ENCODE measurements around the gene SAMD4A. TPM values are rescaled to one million over a fixed set of nuclear protein-coding genes. Genes with fewer than 3 reads are reported as not detected.

Gene SAMD4A
- total and polyA plus RNA-seq, 10 donors, result 2.3 to 31.0 (median 21.2) TPM

- DNase-seq, result no peak
- WGBS, 5 donors, result 80 to 95% (median 84%) methylated on average over 2 of the region's 2 CpGs
- Histone ChIP-seq H3K36me3 (peaks cover 0 to 18% (median 0%) of the 10 kb centered on the region in 6 donors), H3K9me3 (no peaks in the 10 kb centered on the region), H3K27me3 (replicated peaks in 1 of 7) (no peaks in the 10 kb centered on the region), H3K4me1 (peaks cover 3 to 20% (median 10%) of the 10 kb centered on the region in 6 donors), H3K27ac (no peak overlapping the region), H3K4me3 (no peak overlapping the region)
- TF ChIP-seq POLR2A (IDR thresholded peaks at IDR 0.05), result no peak
- TF ChIP-seq, protein P1, sequence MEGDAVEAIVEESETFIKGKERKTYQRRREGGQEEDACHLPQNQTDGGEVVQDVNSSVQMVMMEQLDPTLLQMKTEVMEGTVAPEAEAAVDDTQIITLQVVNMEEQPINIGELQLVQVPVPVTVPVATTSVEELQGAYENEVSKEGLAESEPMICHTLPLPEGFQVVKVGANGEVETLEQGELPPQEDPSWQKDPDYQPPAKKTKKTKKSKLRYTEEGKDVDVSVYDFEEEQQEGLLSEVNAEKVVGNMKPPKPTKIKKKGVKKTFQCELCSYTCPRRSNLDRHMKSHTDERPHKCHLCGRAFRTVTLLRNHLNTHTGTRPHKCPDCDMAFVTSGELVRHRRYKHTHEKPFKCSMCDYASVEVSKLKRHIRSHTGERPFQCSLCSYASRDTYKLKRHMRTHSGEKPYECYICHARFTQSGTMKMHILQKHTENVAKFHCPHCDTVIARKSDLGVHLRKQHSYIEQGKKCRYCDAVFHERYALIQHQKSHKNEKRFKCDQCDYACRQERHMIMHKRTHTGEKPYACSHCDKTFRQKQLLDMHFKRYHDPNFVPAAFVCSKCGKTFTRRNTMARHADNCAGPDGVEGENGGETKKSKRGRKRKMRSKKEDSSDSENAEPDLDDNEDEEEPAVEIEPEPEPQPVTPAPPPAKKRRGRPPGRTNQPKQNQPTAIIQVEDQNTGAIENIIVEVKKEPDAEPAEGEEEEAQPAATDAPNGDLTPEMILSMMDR (IDR thresholded peaks at IDR 0.05 in 8 of 11, conservative IDR thresholded peaks at IDR 0.05 in 3 of 11), result no peak
- no peak for TF ChIP-seq POLR2AphosphoS5 (IDR thresholded peaks at IDR 0.05)
- intact Hi-C loops (cut with DNase I; ENCODE audit: low total_unique reads), result no loop called here
Observed at GRCh38 chr14:54706769-54707168, 139.8 kb downstream of the SAMD4A start.

GRCh38 chr14:54708161-54708560 is 141.2 kb downstream of the SAMD4A start:
- Histone ChIP-seq H3K36me3 (peaks cover 0 to 6% (median 0%) of the 10 kb centered on the region in 6 donors), H3K4me1 (peaks cover 17 to 34% (median 24%) of the 10 kb centered on the region in 6 donors), H3K27me3 (replicated peaks in 1 of 7) (no peaks in the 10 kb centered on the region), H3K9me3 (no peaks in the 10 kb centered on the region), H3K27ac (no peak overlapping the region), H3K4me3 (no peak overlapping the region)
- intact Hi-C loops (cut with DNase I; ENCODE audit: low total_unique reads), result no loop called here
- TF ChIP-seq POLR2A (IDR thresholded peaks at IDR 0.05) (no peak), POLR2AphosphoS5 (IDR thresholded peaks at IDR 0.05) (no peak)
- TF ChIP-seq, protein P1 (IDR thresholded peaks at IDR 0.05 in 8 of 11, conservative IDR thresholded peaks at IDR 0.05 in 3 of 11), result no peak
- 82 to 94% (median 91%) methylated on average over 2 of the region's 2 CpGs for WGBS, 5 donors
- no peak for DNase-seq

DNA sequence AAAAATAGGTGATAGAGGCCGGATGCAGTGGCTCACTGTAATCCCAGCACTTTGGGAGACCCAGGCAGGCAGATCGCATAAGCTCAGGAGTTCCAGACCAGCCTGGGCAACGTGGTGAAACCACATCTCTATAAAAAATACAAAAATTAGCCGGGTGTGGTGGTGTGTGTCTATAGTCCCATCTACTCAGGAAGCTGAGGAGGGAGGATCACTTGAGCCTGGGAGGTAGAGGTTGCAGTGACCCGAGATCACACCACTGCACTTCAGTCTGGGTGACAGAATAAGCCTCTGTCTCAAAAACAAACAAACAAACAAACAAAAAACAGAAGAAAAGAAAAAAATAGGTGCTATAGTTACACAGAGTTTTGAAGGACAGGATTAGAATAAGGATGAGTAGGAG is 142.1 kb downstream of the SAMD4A start:
- H3K4me3 ChIP-seq, result no peak overlapping the region
- TF ChIP-seq POLR2A (IDR thresholded peaks at IDR 0.05) (no peak), POLR2AphosphoS5 (IDR thresholded peaks at IDR 0.05) (no peak)
- TF ChIP-seq, protein P1 (IDR thresholded peaks at IDR 0.05 in 8 of 11, conservative IDR thresholded peaks at IDR 0.05 in 3 of 11), result no peak
- no peaks in the 10 kb centered on the region for H3K36me3 ChIP-seq
- WGBS, 5 donors, result 45 to 71% (median 67%) methylated on average over 5 of the region's 5 CpGs
- peaks cover 17 to 38% (median 27%) of the 10 kb centered on the region in 6 donors for H3K4me1 ChIP-seq
- H3K27ac ChIP-seq, result no peak overlapping the region
- no peak for DNase-seq
- H3K27me3 ChIP-seq (replicated peaks in 1 of 7), result no peaks in the 10 kb centered on the region
- intact Hi-C loops (cut with DNase I; ENCODE audit: low total_unique reads), result no loop called here
- no peaks in the 10 kb centered on the region for H3K9me3 ChIP-seq

GRCh38 chr14:54709444-54709843 is 142.5 kb downstream of the SAMD4A start:
- no peak overlapping the region for H3K4me3 ChIP-seq
- TF ChIP-seq POLR2AphosphoS5 (IDR thresholded peaks at IDR 0.05) (no peak), POLR2A (IDR thresholded peaks at IDR 0.05) (no peak)
- TF ChIP-seq, protein P1 (IDR thresholded peaks at IDR 0.05 in 8 of 11, conservative IDR thresholded peaks at IDR 0.05 in 3 of 11), result no peak
- DNase-seq, result no peak
- 43 to 60% (median 57%) methylated on average over 2 of the region's 2 CpGs for WGBS, 5 donors
- no peak overlapping the region for H3K27ac ChIP-seq
- intact Hi-C loops (cut with DNase I; ENCODE audit: low total_unique reads), result no loop called here
- H3K4me1 ChIP-seq, result peaks cover 17 to 38% (median 27%) of the 10 kb centered on the region in 6 donors
- no peaks in the 10 kb centered on the region for H3K36me3 ChIP-seq
- H3K9me3 ChIP-seq, result no peaks in the 10 kb centered on the region
- H3K27me3 ChIP-seq (replicated peaks in 1 of 7), result no peaks in the 10 kb centered on the region
